ENCODE measurements around the gene PBX3.

- TF ChIP-seq SUZ12 (IDR thresholded peaks at IDR 0.05; ENCODE audit: extremely low read depth, insufficient read depth, insufficient read length) (no peak), YY1 (IDR thresholded peaks at IDR 0.05; ENCODE audit: insufficient read depth, insufficient read length) (no peak)
Observed at GRCh38 chr9:125881042-125881441, 133.9 kb downstream of the PBX3 start.

Measured in NT2/D1 (cell line).